PC-9 (cell line): ENCODE data around the gene SDCBP2. TPM values are rescaled to one million over a fixed set of nuclear protein-coding genes. Genes with fewer than 3 reads are reported as not detected.
A peak's percentile ranks its signal among the peaks of the same experiment; 100 is the strongest.

ENCODE experiments used
- BruUV-seq: library from RNA; stranded (reverse); fragments of 400-500 nt; replicated peaks from 2 replicates; lab custom pipeline; 2021; lab: Mats Ljungman, UMichigan
- CTCF ChIA-PET: fragments of 300-600 bp; sonication (Branson Sonifier 250); formaldehyde crosslinking; loops from one replicate; lab custom pipeline; 2022; ENCODE audit warnings: antibody characterized with exemption; lab: Charles Lee
- POLR2A ChIA-PET: fragments of 300-600 bp; sonication (Branson Sonifier 250); formaldehyde crosslinking; loops from one replicate; lab custom pipeline; 2022; ENCODE audit warnings: antibody characterized with exemption; ENCODE audit not compliant: unreplicated experiment; lab: Charles Lee
- DNase-seq, 2 experiments: peaks; one replicate each; pipeline versions ENCODE4 v3.0.0 to v3.0.0-alpha.2; 2015 to 2022; ENCODE audit warnings: mixed read lengths in 1 of 2
- H2AFZ ChIP-seq: fragments of 200-600 bp; sonication (generic); 2 replicates; pipeline ENCODE4 v1.8.1; 2017; ENCODE audit warnings: antibody characterized with exemption
- H3F3A ChIP-seq: fragments of 200-600 bp; sonication (generic); 2 replicates; pipeline ENCODE4 v1.8.1; 2017; ENCODE audit warnings: antibody characterized with exemption, mild to moderate bottlenecking, low read depth; ENCODE audit not compliant: insufficient read depth
- H3K27ac ChIP-seq: fragments of 200-600 bp; sonication (generic); 2 replicates; pipeline ENCODE4 v1.6.1; 2016; ENCODE audit warnings: mixed run types
- H3K27me3 ChIP-seq: fragments of 200-600 bp; sonication (generic); 2 replicates; pipeline ENCODE4 v1.6.1; 2016; ENCODE audit warnings: low read depth, mixed run types; ENCODE audit not compliant: insufficient read depth
- H3K36me3 ChIP-seq: fragments of 200-600 bp; sonication (generic); 2 replicates; pipeline ENCODE4 v1.6.1; 2016; ENCODE audit warnings: low read depth, mixed run types
- H3K4me1 ChIP-seq: fragments of 200-600 bp; sonication (generic); replicated peaks from 2 replicates; pipeline ENCODE4 v1.6.1; 2016; ENCODE audit warnings: mixed run types; ENCODE audit not compliant: insufficient read depth
- H3K4me2 ChIP-seq: fragments of 200-600 bp; sonication (generic); 2 replicates; pipeline ENCODE4 v1.6.1; 2017; ENCODE audit warnings: mixed run types
- H3K4me3 ChIP-seq: fragments of 200-600 bp; sonication (generic); 2 replicates; pipeline ENCODE4 v1.6.1; 2016; ENCODE audit warnings: mixed run types
- H3K79me2 ChIP-seq: fragments of 200-600 bp; sonication (generic); 2 replicates; pipeline ENCODE4 v1.6.1; 2017; ENCODE audit warnings: low read depth, mixed run types
- H3K9me2 ChIP-seq: fragments of 200-600 bp; sonication (generic); 2 replicates; pipeline ENCODE4 v1.8.1; 2017; ENCODE audit warnings: mild to moderate bottlenecking; ENCODE audit not compliant: insufficient read depth
- H3K9me3 ChIP-seq: fragments of 200-600 bp; sonication (generic); 2 replicates; pipeline ENCODE4 v1.8.1; 2016; ENCODE audit warnings: low read depth; ENCODE audit not compliant: insufficient read depth
- H4K20me1 ChIP-seq: fragments of 200-600 bp; sonication (generic); 2 replicates; pipeline ENCODE4 v1.8.1; 2017; ENCODE audit not compliant: insufficient read depth
- CTCF ChIP-seq: fragments of 200-600 bp; sonication (generic); conservative IDR thresholded peaks from 2 replicates; pipeline ENCODE4 v1.6.1; 2017; ENCODE audit warnings: mixed run types, antibody characterized with exemption, mild to moderate bottlenecking, moderate library complexity
- EZH2 ChIP-seq: fragments of 200-600 bp; sonication (generic); IDR thresholded peaks from 2 replicates; pipeline ENCODE4 v1.8.0; 2017; ENCODE audit warnings: antibody characterized with exemption, low read depth
- intact Hi-C: fragments of 100-400 bp; cut with micrococcal nuclease; formaldehyde crosslinking; loops from one replicate; pipeline ENCODE4 v1.10.0; 2022; ENCODE audit not compliant: unreplicated experiment
- total RNA-seq: library from RNA; stranded (reverse); gene quantifications from 2 replicates; pipeline ENCODE4 v1.2.3, GENCODE V29; 2021

SDCBP2 gene
- total RNA-seq, 1 experiment from 2014 or later, result 14.8 TPM

- peaks cover 4% of the 10 kb centered on the region; the same call in 1 of the 2 replicates for H3K4me1 ChIP-seq
- peaks cover 18% of the 10 kb centered on the region; the same call in 1 of the 2 replicates for H3F3A ChIP-seq
- POLR2A ChIA-PET, result no interaction called here
- no peak overlapping the region for H2AFZ ChIP-seq
- H3K27me3 ChIP-seq, result no peaks in the 10 kb centered on the region
- no peaks in the 10 kb centered on the region for H4K20me1 ChIP-seq
- TF ChIP-seq EZH2 (no peak), CTCF (no peak)
- DNase-seq, result no peak
- no peak overlapping the region for H3K27ac ChIP-seq
- BruUV-seq, result no TSS peak
- CTCF ChIA-PET, result no interaction called here
- H3K4me3 ChIP-seq, result no peak overlapping the region
- no peaks in the 10 kb centered on the region for H3K36me3 ChIP-seq
- intact Hi-C loops, result loop anchor here (5.0 kb wide), 1 partner anchor 42 kb away; the partner anchor contains the start of gene RAD21L1
- no peak overlapping the region for H3K4me2 ChIP-seq
- no peaks in the 10 kb centered on the region for H3K9me3 ChIP-seq
- no peaks in the 10 kb centered on the region for H3K9me2 ChIP-seq
- no peaks in the 10 kb centered on the region for H3K79me2 ChIP-seq
These were observed 59.7 kb downstream of the SDCBP2 start for GRCh38 chr20:1269235-1269634.

DNA sequence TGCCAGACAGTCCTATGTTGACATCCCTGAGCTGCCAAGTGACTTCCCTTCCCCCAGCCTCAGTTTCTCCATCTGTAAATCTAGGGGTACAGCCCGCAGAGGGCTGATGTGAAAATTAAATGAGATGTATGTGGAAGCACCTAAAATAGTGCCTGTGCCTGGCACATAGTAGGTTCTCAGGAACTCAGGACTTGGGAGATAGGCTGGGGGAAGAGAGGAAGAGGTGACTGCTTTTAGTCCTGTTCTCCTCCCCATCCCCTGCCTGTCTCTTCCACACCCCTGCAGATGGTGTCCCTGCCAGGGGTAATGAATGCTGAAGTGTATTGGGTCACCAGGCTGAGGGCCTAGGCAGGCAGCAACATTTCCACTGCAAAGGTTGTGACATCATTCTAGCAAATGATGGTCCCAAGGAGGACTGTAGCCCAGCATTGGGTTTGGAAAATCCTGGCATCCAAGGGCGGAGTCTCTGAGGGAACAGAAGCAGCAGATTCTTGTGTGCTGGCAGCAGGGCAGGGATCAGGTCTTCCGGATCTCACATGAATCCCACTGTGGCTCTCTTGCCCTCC, 61.0 kb downstream of the SDCBP2 start:
- peaks cover 18% of the 10 kb centered on the region; the same call in 1 of the 2 replicates for H3F3A ChIP-seq
- BruUV-seq, result no TSS peak
- H3K4me1 ChIP-seq, result peaks cover 4% of the 10 kb centered on the region; the same call in 1 of the 2 replicates
- H3K4me3 ChIP-seq, result no peak overlapping the region
- no peaks in the 10 kb centered on the region for H3K9me3 ChIP-seq
- H3K4me2 ChIP-seq, result no peak overlapping the region
- intact Hi-C loops, result loop anchor here (5.0 kb wide), 1 partner anchor 41 kb away; the partner anchor contains the start of gene RAD21L1
- no peaks in the 10 kb centered on the region for H3K9me2 ChIP-seq
- H3K36me3 ChIP-seq, result no peaks in the 10 kb centered on the region
- no peak overlapping the region for H3K27ac ChIP-seq
- H3K27me3 ChIP-seq, result no peaks in the 10 kb centered on the region
- POLR2A ChIA-PET, result no interaction called here
- CTCF ChIA-PET, result no interaction called here
- H4K20me1 ChIP-seq, result no peaks in the 10 kb centered on the region
- no peak overlapping the region for H2AFZ ChIP-seq
- DNase-seq, result no peak
- no peaks in the 10 kb centered on the region for H3K79me2 ChIP-seq
- TF ChIP-seq EZH2 (no peak), CTCF (no peak)

GRCh38 chr20:1267161-1267560, 61.8 kb downstream of the SDCBP2 start:
- Histone ChIP-seq H3K9me2 (no peaks in the 10 kb centered on the region), H3K27me3 (no peaks in the 10 kb centered on the region), H3K4me2 (peak overlapping the region; percentile 78), H3K27ac (no peak overlapping the region), H3F3A (peaks cover 18% of the 10 kb centered on the region; the same call in 1 of the 2 replicates), H4K20me1 (no peaks in the 10 kb centered on the region), H3K4me1 (peaks cover 4% of the 10 kb centered on the region; the same call in 1 of the 2 replicates), H3K4me3 (peak overlapping the region; percentile 69; the same call in 1 of the 2 replicates), H3K79me2 (no peaks in the 10 kb centered on the region), H3K36me3 (no peaks in the 10 kb centered on the region), H3K9me3 (peaks cover 3% of the 10 kb centered on the region; the same call in 1 of the 2 replicates), H2AFZ (no peak overlapping the region)
- CTCF ChIA-PET, result interaction anchor here (0.7 kb wide), 1 partner anchor 110 kb away, joined by 6 read pairs; no protein-coding TSS in a partner anchor
- intact Hi-C loops, result loop anchor here (5.0 kb wide), 1 partner anchor 40 kb away; the partner anchor contains the start of gene RAD21L1
- no peak for DNase-seq
- POLR2A ChIA-PET, result no interaction called here
- no TSS peak for BruUV-seq
- TF ChIP-seq CTCF, result no peak
- TF ChIP-seq EZH2, result no peak
